ENCODE data around the gene AGAP6.
"Not testable (repeated sequence)": the region's sequence is repeated elsewhere in the genome, so short reads cannot be mapped to it uniquely, and the experiment has no call there.

DNA sequence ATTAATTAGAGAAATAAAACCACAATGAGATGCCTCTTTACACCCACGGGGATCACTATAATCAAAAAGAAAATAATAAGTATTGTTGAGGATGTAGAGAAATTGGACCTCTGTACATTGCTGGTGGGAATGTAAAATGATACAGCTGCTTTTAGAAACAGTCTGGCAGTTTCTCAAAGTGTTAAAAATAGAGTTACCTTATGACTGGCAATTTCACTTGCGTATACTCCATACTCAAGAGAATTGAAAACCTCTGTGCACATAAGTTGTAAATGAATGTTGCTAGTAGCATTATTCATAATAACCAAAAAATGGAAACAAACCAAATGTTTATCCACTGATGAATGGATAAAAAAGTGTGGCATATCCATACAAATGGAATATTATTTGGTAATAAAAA, 40.1 kb upstream of the AGAP6 start:
- TF ChIP-seq, protein P1, sequence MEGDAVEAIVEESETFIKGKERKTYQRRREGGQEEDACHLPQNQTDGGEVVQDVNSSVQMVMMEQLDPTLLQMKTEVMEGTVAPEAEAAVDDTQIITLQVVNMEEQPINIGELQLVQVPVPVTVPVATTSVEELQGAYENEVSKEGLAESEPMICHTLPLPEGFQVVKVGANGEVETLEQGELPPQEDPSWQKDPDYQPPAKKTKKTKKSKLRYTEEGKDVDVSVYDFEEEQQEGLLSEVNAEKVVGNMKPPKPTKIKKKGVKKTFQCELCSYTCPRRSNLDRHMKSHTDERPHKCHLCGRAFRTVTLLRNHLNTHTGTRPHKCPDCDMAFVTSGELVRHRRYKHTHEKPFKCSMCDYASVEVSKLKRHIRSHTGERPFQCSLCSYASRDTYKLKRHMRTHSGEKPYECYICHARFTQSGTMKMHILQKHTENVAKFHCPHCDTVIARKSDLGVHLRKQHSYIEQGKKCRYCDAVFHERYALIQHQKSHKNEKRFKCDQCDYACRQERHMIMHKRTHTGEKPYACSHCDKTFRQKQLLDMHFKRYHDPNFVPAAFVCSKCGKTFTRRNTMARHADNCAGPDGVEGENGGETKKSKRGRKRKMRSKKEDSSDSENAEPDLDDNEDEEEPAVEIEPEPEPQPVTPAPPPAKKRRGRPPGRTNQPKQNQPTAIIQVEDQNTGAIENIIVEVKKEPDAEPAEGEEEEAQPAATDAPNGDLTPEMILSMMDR (IDR thresholded peaks at IDR 0.05) = not testable (repeated sequence)
- not testable (repeated sequence) for TF ChIP-seq POLR2A (IDR thresholded peaks at IDR 0.05)
